SK-N-SH treated with all-trans-retinoic acid at 6 μM for 48 hours (cell line): ENCODE data around the gene PFKP.

Experiments used
- ATAC-seq: fragments of 200-7000 bp; cut with Tn5 transposase; 3 replicates; pipeline ENCODE4 v1.9.1; 2020; ENCODE audit warnings: mild to moderate bottlenecking, moderate library complexity
- BACH2 ChIP-seq: fragments of 250-450 bp; sonication (Bioruptor Pico); IDR thresholded peaks from 2 replicates; pipeline ENCODE4 v1.9.0; 2021; ENCODE audit warnings: mild to moderate bottlenecking, borderline replicate concordance
- CSDC2 ChIP-seq: fragments of 250-450 bp; sonication (Bioruptor Pico); IDR thresholded peaks from 2 replicates; pipeline ENCODE4 v1.5.0; 2020; ENCODE audit warnings: mild to moderate bottlenecking, moderate library complexity
- CSRNP3 ChIP-seq: fragments of 250-450 bp; sonication (Bioruptor Pico); IDR thresholded peaks from 2 replicates; pipeline ENCODE4 v1.5.1; 2021; ENCODE audit warnings: mild to moderate bottlenecking, moderate library complexity
- GLIS3 ChIP-seq: fragments of 250-450 bp; sonication (Bioruptor Pico); IDR thresholded peaks from 2 replicates; pipeline ENCODE4 v1.5.0; 2020; ENCODE audit warnings: mild to moderate bottlenecking, moderate library complexity
- ISL1 ChIP-seq: fragments of 250-450 bp; sonication (Bioruptor Pico); IDR thresholded peaks from 2 replicates; pipeline ENCODE4 v2.1.2; 2022; ENCODE audit warnings: mild to moderate bottlenecking, moderate library complexity
- OSR1 ChIP-seq: fragments of 250-450 bp; sonication (Bioruptor Pico); IDR thresholded peaks from 2 replicates; pipeline ENCODE4 v1.8.0; 2022; ENCODE audit warnings: moderate library complexity, mild to moderate bottlenecking, inconsistent platforms
- PATZ1 ChIP-seq: fragments of 250-450 bp; sonication (Bioruptor Pico); IDR thresholded peaks from 2 replicates; pipeline ENCODE4 v1.8.0; 2020; ENCODE audit warnings: mild to moderate bottlenecking, moderate library complexity, borderline replicate concordance
- PPARA ChIP-seq: fragments of 250-450 bp; sonication (Bioruptor Pico); IDR thresholded peaks from 2 replicates; pipeline ENCODE4 v1.5.0; 2020; ENCODE audit warnings: mild to moderate bottlenecking, borderline replicate concordance
- RARB ChIP-seq: fragments of 250-450 bp; sonication (Bioruptor Pico); IDR thresholded peaks from 2 replicates; pipeline ENCODE4 v1.8.0; 2021; ENCODE audit warnings: mild to moderate bottlenecking, moderate library complexity
- TSHZ2 ChIP-seq: fragments of 250-450 bp; sonication (Bioruptor Pico); IDR thresholded peaks from 2 replicates; pipeline ENCODE4 v1.5.0; 2020; ENCODE audit warnings: mild to moderate bottlenecking, moderate library complexity
- ZC3H10 ChIP-seq: fragments of 250-450 bp; sonication (Bioruptor Pico); IDR thresholded peaks from 2 replicates; pipeline ENCODE4 v1.5.1; 2021; ENCODE audit warnings: mild to moderate bottlenecking, moderate library complexity
- ZFP3 ChIP-seq: fragments of 250-450 bp; sonication (Bioruptor Pico); IDR thresholded peaks from 2 replicates; pipeline ENCODE4 v1.5.0; 2020; ENCODE audit warnings: mild to moderate bottlenecking, moderate library complexity
- ZFP30 ChIP-seq: fragments of 450-650 bp; formaldehyde crosslinking; IDR thresholded peaks from 2 replicates; pipeline ENCODE4 v1.5.0; 2022; ENCODE audit warnings: mild to moderate bottlenecking, moderate library complexity
- ZNF565 ChIP-seq: fragments of 450-650 bp; formaldehyde crosslinking; conservative IDR thresholded peaks from 2 replicates; pipeline ENCODE4 v1.5.0; 2020; ENCODE audit warnings: low read depth, mild to moderate bottlenecking, moderate library complexity
- ZNF70 ChIP-seq: fragments of 450-650 bp; formaldehyde crosslinking; IDR thresholded peaks from 2 replicates; pipeline ENCODE4 v1.5.0; 2020; ENCODE audit warnings: mild to moderate bottlenecking, moderate library complexity
- ZNF8 ChIP-seq: fragments of 450-650 bp; formaldehyde crosslinking; IDR thresholded peaks from 2 replicates; pipeline ENCODE4 v1.5.0; 2020; ENCODE audit warnings: mild to moderate bottlenecking, moderate library complexity
- TF ChIP-seq, protein P1 (sequence below): fragments of 250-450 bp; sonication (Bioruptor Pico); IDR thresholded peaks from 2 replicates; pipeline ENCODE4 v1.5.1; 2020; ENCODE audit warnings: low read depth, mild to moderate bottlenecking, moderate library complexity

PFKP gene

DNA sequence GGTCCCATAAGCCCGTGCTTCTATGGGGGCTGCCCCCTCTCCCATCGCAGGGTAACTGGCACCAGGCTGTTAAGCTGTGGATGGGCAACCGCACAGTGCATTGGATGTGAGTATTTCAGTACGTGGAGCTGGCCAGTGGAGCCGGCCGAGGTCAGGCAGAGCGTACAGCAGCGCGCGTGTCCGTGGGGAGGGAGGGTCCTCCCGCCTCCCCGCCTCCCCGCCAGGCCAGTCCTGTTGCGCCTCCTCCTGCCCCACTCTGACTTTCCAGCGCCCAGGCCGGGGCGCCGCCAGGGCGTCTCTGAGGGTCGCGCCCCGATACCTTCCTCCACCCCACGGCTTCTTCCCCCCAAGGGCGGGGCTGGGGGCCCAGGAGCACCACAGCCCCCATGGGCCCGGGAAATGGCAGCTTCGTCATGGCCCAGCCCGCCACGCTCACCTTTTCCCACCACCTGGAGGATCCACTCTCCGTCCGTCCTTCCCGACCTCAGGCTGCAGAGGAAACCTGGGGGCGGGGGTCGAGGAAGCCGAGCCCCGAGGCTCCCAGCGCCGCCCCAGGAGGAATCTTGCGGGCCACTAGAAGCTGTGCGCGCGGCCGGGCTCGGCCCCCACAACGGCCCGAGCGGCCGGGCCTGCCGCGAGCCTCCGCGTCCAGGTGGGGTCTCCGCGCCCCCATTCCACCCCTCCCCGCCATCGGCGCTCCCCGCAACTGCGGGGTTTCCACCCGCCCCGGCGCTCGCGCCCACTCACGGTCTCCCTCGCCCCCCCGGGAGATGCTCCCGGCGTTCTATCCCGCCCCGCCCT, 831 bp upstream of the PFKP start (continued):
- TF ChIP-seq CSRNP3 (CRISPR knock-in tag): no peak

GRCh38 chr10:3067859-3068179, 471 bp downstream of the PFKP start:
- TF ChIP-seq BACH2 (CRISPR knock-in tag): no peak
- no peak for TF ChIP-seq CSRNP3 (CRISPR knock-in tag)
- TF ChIP-seq ZNF70 (CRISPR knock-in tag): no peak
- TF ChIP-seq OSR1: no peak
- no peak for TF ChIP-seq ZFP30 (CRISPR knock-in tag)
- TF ChIP-seq ZNF565 (CRISPR knock-in tag): no peak
- TF ChIP-seq GLIS3 (CRISPR knock-in tag): no peak
- no peak for TF ChIP-seq PPARA (CRISPR knock-in tag)
- TF ChIP-seq, protein P1, sequence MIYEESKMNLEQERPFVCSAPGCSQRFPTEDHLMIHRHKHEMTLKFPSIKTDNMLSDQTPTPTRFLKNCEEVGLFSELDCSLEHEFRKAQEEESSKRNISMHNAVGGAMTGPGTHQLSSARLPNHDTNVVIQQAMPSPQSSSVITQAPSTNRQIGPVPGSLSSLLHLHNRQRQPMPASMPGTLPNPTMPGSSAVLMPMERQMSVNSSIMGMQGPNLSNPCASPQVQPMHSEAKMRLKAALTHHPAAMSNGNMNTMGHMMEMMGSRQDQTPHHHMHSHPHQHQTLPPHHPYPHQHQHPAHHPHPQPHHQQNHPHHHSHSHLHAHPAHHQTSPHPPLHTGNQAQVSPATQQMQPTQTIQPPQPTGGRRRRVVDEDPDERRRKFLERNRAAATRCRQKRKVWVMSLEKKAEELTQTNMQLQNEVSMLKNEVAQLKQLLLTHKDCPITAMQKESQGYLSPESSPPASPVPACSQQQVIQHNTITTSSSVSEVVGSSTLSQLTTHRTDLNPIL (CRISPR knock-in tag): no peak
- TF ChIP-seq PATZ1 (CRISPR knock-in tag): no peak
- no peak for TF ChIP-seq ZC3H10
- no peak for TF ChIP-seq CSDC2 (CRISPR knock-in tag)
- TF ChIP-seq TSHZ2 (CRISPR knock-in tag): no peak
- ATAC-seq: peak; percentile 12

- peak; percentile 61 for ATAC-seq
- no peak for TF ChIP-seq ZNF8 (CRISPR knock-in tag)
- TF ChIP-seq PPARA (CRISPR knock-in tag): no peak
- TF ChIP-seq ZNF70 (CRISPR knock-in tag): peak; percentile 28; the same call in 1 of the 2 replicates
Observed at GRCh38 chr10:3068201-3068967, 1.0 kb downstream of the PFKP start.

DNA sequence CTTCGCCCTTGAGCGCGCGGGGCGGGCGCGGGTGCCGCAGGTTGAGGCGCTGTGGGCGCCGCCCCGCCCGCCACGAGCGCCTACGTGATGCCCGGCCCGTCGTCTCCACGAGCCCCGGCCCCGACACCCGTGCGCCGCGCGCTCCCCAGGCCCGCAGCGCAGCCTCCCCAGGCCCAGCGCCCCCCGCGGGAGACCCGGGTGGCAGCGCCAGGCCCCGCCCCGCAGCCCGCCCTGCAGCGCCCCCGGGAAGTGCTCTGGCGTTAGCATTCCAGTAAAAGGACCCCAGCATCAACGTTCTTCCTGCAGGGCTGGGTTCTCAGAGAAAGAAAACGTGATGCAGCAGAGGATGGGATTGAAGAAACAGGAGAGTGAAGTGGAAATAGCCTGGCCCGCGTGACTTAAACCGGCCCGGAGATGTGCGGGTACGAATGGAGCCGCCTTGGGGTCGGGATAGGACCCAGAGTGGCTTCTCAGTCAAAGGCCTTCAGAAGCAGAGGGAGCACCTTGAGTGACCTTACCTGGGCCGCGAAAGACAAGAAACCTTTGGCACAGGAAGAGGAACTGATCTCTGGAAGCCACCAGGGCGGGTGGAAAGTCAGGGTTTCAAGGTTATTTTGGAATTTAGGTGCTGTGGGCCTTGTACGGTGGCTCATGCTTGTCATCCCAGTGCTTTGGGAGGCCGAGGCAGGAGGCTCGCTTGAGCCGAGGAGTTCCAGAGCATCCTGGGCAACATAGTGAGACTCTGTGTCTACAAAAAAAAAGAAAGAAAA, 1.8 kb downstream of the PFKP start:
- no peak; the same call in 1 of the 3 replicates for ATAC-seq
- TF ChIP-seq ISL1 (no peak), ZNF70 (CRISPR knock-in tag) (no peak), GLIS3 (CRISPR knock-in tag) (no peak), TSHZ2 (CRISPR knock-in tag) (no peak), RARB (CRISPR knock-in tag) (no peak), CSRNP3 (CRISPR knock-in tag) (no peak), ZFP3 (CRISPR knock-in tag) (no peak)
